HG03103 (cell line): ENCODE results near the gene ARHGAP12.

Experiments used
- ATAC-seq: cut with Tn5 transposase; IDR thresholded peaks from one replicate; pipeline ENCODE4 v1.9.1; 2021; ENCODE audit warnings: low read depth; ENCODE audit not compliant: unreplicated experiment

Gene ARHGAP12

GRCh38 chr10:31884386-31884785, 44.2 kb downstream of the ARHGAP12 start:
- ATAC-seq = no peak

- ATAC-seq = no peak
Observed at GRCh38 chr10:31883397-31883796, 45.2 kb downstream of the ARHGAP12 start.

- ATAC-seq = no peak
Observed at GRCh38 chr10:31878486-31878885, 50.1 kb downstream of the ARHGAP12 start.

GRCh38 chr10:31876652-31877352, 51.8 kb downstream of the ARHGAP12 start:
- ATAC-seq = no peak

GRCh38 chr10:31875608-31876007, 53.0 kb downstream of the ARHGAP12 start:
- ATAC-seq = no peak

- no peak for ATAC-seq
Observed at GRCh38 chr10:31873724-31874123, 54.9 kb downstream of the ARHGAP12 start.

- ATAC-seq = no peak
Observed at GRCh38 chr10:31871266-31872065, 57.2 kb downstream of the ARHGAP12 start.

GRCh38 chr10:31867646-31868045, 61.0 kb downstream of the ARHGAP12 start:
- ATAC-seq = no peak

- ATAC-seq = no peak
Observed at GRCh38 chr10:31866118-31866670, 62.4 kb downstream of the ARHGAP12 start.

- no peak for ATAC-seq
Observed at GRCh38 chr10:31864834-31865518, 63.7 kb downstream of the ARHGAP12 start.

GRCh38 chr10:31855033-31855432, 73.6 kb downstream of the ARHGAP12 start:
- no peak for ATAC-seq

- ATAC-seq = no peak
Observed at GRCh38 chr10:31853629-31854028, 75.0 kb downstream of the ARHGAP12 start.

GRCh38 chr10:31851216-31851615, 77.4 kb downstream of the ARHGAP12 start:
- ATAC-seq = no peak

GRCh38 chr10:31847515-31847914, 81.1 kb downstream of the ARHGAP12 start:
- ATAC-seq = no peak

- no peak for ATAC-seq
Observed at GRCh38 chr10:31838709-31839108, 89.9 kb downstream of the ARHGAP12 start.

GRCh38 chr10:31838065-31838464, 90.6 kb downstream of the ARHGAP12 start:
- ATAC-seq = no peak

- peak; percentile 51 for ATAC-seq
Observed at GRCh38 chr10:31836569-31837406, 91.8 kb downstream of the ARHGAP12 start.

GRCh38 chr10:31833753-31834152, 94.9 kb downstream of the ARHGAP12 start:
- no peak for ATAC-seq

- no peak for ATAC-seq
Observed at GRCh38 chr10:31832261-31832660, 96.4 kb downstream of the ARHGAP12 start.

- no peak for ATAC-seq
Observed at GRCh38 chr10:31830887-31831286, 97.7 kb downstream of the ARHGAP12 start.
